GDM1 (cell line): ENCODE measurements around the gene SHC3.

Source experiments
- DNase-seq: peaks from one replicate; lab custom pipeline; 2025; lab: John Stamatoyannopoulos, UW

Gene SHC3

DNA sequence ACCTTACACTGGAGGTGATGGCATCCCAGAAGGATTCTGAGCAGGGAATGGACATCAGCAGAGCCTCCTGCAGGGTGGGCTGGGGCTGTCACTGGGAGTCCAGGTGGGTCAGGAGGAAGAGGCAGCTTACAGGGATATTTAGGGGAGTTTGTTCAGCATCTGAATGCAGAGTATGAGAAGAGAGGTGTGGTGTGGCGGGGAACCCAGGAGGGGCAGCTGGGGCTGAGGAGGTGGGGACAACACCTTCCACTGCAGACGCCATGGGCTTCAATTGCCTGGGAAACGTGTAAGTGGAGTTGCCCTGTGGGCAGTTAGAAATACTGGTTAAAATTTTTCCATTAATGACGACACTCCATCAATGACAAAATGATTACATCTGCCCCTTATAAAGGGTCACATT is 153.9 kb downstream of the SHC3 start:
- no peak for DNase-seq

GRCh38 chr9:89023740-89024139 is 154.9 kb downstream of the SHC3 start:
- no peak for DNase-seq

DNA sequence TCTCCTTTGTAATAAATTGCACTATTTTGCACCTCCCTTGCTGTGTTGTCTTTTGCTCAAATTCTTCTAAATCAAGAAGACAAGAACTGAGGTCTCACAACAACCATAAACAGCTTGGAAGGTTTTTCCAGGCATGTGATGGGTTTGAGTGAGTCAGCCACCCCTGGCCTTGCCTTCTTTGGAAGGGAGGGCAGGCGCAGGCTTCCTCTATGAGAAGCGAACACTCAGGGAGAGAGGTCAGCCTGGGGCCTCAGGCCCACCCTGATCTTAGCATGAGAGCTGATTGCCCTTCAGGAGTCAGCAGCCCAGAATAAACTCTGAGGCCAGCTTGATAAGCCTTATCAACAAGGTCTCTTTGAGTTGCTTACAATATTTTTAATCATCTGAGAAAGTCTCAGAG is 155.7 kb downstream of the SHC3 start:
- DNase-seq: no peak

GRCh38 chr9:89022001-89022759 is 156.4 kb downstream of the SHC3 start:
- DNase-seq: no peak

- no peak for DNase-seq
Measured at GRCh38 chr9:89021154-89021803, 157.3 kb downstream of the SHC3 start.

- DNase-seq: no peak
Measured at GRCh38 chr9:89020754-89021153, 157.9 kb downstream of the SHC3 start.

DNA sequence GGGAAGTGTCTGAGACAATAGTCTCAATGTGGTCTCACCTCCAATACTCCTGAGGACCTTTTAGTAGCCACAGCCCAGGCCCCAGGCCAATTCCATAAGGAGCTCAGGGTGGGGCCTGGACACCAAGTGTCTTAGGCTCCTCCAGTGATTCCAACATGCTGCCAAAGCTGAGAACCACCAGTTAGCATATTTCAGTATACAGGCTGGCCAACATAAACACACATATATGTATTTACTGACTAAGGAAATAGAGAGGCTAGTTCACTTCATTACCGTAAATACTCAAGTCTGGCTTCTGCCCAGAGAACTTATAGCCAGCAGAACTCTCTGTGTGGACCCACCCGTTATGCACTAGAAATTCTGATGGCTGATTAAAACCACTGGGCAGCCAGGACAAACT is 163.3 kb downstream of the SHC3 start:
- no peak for DNase-seq

DNA sequence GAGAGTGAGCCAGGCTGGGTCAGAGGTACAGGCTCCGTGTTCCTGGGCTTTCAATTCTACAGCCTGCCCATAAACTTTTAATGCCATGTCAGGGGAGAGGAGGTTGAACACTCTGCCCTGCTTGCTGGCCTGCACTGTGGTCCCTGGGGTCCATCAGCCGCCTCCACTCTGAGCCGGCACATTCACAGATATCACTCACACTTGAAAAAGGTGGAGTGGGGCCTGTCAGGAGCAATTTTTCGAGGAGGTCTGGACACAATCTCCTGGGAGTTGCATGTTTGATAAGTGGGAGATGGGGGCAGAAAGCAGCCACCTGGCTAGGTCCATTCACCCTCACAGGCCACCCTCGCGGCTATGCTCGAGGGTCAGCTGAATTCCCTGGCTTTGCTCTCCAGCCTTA is 164.5 kb downstream of the SHC3 start:
- DNase-seq: no peak

- DNase-seq: no peak
Measured at GRCh38 chr9:89013660-89014059, 165.0 kb downstream of the SHC3 start.

GRCh38 chr9:89012294-89013042 is 166.2 kb downstream of the SHC3 start:
- no peak for DNase-seq

DNA sequence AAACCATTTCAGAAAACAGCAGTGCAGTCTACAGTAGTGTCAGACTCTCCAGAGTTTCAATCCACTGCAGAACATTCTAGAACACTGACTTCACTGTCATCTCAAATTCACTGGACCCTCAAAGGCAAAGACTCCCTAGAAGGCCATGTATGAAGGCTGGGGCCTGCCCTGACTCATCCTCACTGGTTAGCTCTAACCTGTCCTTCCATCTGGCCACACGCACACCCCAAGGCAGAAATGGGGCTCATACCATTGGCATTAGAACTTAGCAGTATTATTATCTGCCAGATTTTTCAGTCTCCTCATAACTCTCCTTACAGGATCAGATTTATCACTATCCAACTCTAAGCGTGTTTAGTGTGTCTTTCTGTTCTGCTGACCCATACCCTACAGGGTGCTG is 166.9 kb downstream of the SHC3 start:
- DNase-seq: no peak

GRCh38 chr9:89010526-89011111 is 168.0 kb downstream of the SHC3 start:
- no peak for DNase-seq

GRCh38 chr9:89010056-89010455 is 168.6 kb downstream of the SHC3 start:
- DNase-seq: no peak

- DNase-seq: no peak
Measured at GRCh38 chr9:89009546-89009840, 169.1 kb downstream of the SHC3 start.

GRCh38 chr9:89008744-89009545 is 169.7 kb downstream of the SHC3 start:
- no peak for DNase-seq

- DNase-seq: no peak
Measured at GRCh38 chr9:89008055-89008743, 170.4 kb downstream of the SHC3 start.

DNA sequence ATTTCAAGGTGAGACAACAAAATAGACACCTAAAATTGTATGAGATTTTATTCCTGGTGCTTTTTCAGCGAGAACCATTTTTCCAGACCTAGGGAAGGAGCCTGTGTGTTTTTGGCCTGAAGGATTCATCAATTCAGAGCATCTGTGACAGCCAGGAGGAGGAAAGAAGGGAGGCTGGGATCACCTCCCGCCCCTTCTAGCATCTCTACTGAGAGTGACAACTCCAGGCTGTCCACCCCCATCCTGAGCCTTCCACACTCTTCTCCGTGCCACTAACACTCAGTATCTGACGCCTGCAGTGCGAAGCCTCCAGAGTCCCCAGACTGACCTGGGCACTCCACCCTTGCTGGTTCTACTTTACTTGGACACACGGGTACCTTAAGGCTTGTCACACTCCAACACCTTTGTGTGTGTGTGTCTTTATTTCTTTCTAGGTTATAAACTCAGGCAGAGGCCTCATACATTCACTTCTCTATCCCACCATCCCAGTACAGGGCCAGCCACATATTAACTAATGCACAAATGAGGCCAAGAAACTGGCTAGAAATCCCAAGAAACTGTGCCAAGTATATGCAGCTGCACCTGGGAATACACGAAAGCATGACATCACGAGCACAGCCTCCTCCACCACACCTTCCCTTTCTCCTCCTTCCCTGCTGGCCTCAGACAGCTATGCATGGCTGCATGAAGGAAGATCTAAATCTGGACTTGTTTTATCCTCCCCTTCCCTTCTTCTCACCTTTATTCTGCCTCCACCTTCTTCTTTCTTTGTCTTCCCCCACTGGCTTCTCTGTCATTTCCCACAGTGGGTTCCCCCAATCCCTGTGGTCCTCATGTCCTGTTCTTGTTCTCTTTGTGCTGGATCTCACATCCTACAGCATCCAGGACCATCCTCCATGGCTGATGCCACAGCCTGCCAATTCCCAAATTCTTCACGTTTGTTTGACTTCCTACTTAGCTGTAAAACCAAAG is 171.3 kb downstream of the SHC3 start:
- no peak for DNase-seq

- no peak for DNase-seq
Measured at GRCh38 chr9:89006267-89006666, 172.4 kb downstream of the SHC3 start.

GRCh38 chr9:89005323-89005722 is 173.3 kb downstream of the SHC3 start:
- DNase-seq: no peak

GRCh38 chr9:89002987-89003386 is 175.6 kb downstream of the SHC3 start:
- no peak for DNase-seq
